HepG2 (cell line): Measurements from ENCODE around the gene TMEM256. TPM values are rescaled to one million over a fixed set of nuclear protein-coding genes. Genes with fewer than 3 reads are reported as not detected.

ENCODE experiments used
- CBFB ChIP-seq: sonication (generic); formaldehyde crosslinking; IDR thresholded peaks from 2 replicates; pipeline ENCODE4 v1.4.0; 2020; ENCODE audit warnings: missing genetic modification reagents
- CBX5 ChIP-seq: sonication (generic); formaldehyde crosslinking; IDR thresholded peaks from 2 replicates; pipeline ENCODE4 v1.4.0; 2020; ENCODE audit warnings: missing genetic modification reagents, borderline replicate concordance
- FOXA1 ChIP-seq, 2 experiments: fragments of 450-650 bp in 1 of 2; sonication (generic) in 1 of 2; formaldehyde crosslinking in 1 of 2; IDR thresholded peaks; 2 replicates each; pipeline versions ENCODE4 v1.4.0 to v1.6.1; 2016 to 2020; ENCODE audit warnings: missing genetic modification reagents in 1 of 2
- GATAD2A ChIP-seq: IDR thresholded peaks from 2 replicates; pipeline ENCODE4 v1.6.1; 2016
- HOXA3 ChIP-seq: sonication (generic); formaldehyde crosslinking; IDR thresholded peaks from 2 replicates; pipeline ENCODE4 v1.5.0; 2020; ENCODE audit warnings: missing genetic modification reagents
- IKZF1 ChIP-seq: fragments of 450-650 bp; IDR thresholded peaks from 2 replicates; pipeline ENCODE4 v1.7.1; 2016
- IRF2 ChIP-seq: IDR thresholded peaks from 2 replicates; pipeline ENCODE4 v1.6.1; 2018; ENCODE audit warnings: missing genetic modification reagents, missing compliant biosample characterization
- KDM3A ChIP-seq: IDR thresholded peaks from 2 replicates; pipeline ENCODE4 v1.6.1; 2018; ENCODE audit warnings: low read depth, missing compliant biosample characterization
- KDM4B ChIP-seq: sonication (generic); formaldehyde crosslinking; IDR thresholded peaks from 2 replicates; pipeline ENCODE4 v1.4.0; 2020; ENCODE audit warnings: missing genetic modification reagents
- MED1 ChIP-seq: sonication (generic); formaldehyde crosslinking; IDR thresholded peaks from 2 replicates; pipeline ENCODE4 v1.4.0; 2020; ENCODE audit warnings: missing genetic modification reagents
- MEIS2 ChIP-seq: sonication (generic); formaldehyde crosslinking; IDR thresholded peaks from 2 replicates; pipeline ENCODE4 v1.9.0; 2021; ENCODE audit warnings: mild to moderate bottlenecking, missing genetic modification reagents
- RXRA ChIP-seq: sonication (generic); formaldehyde crosslinking; IDR thresholded peaks from 2 replicates; pipeline ENCODE4 v1.5.1; 2020; ENCODE audit warnings: missing genetic modification reagents
- SP4 ChIP-seq: sonication (generic); formaldehyde crosslinking; IDR thresholded peaks from 2 replicates; pipeline ENCODE4 v1.8.1; 2023; ENCODE audit warnings: mild to moderate bottlenecking, missing genetic modification reagents
- TCF7L2 ChIP-seq: IDR thresholded peaks from 2 replicates; pipeline ENCODE4 v1.6.1; 2011; ENCODE audit warnings: mild to moderate bottlenecking, low read depth, low read length, moderate library complexity
- TEAD3 ChIP-seq: optimal IDR thresholded peaks from 2 replicates; pipeline ENCODE3; 2016; ENCODE audit warnings: borderline replicate concordance
- ZFY ChIP-seq: sonication (generic); formaldehyde crosslinking; IDR thresholded peaks from 2 replicates; pipeline ENCODE4 v1.4.0; 2020; ENCODE audit warnings: missing genetic modification reagents
- ZMAT3 ChIP-seq: sonication (generic); formaldehyde crosslinking; conservative IDR thresholded peaks from 2 replicates; pipeline ENCODE4 v1.7.0; 2021; ENCODE audit warnings: missing genetic modification reagents
- ZNF350 ChIP-seq: sonication (generic); formaldehyde crosslinking; IDR thresholded peaks from 2 replicates; pipeline ENCODE4 v1.4.0; 2020; ENCODE audit warnings: mild to moderate bottlenecking, low read depth, missing genetic modification reagents, borderline replicate concordance
- ZNF556 ChIP-seq: sonication (generic); formaldehyde crosslinking; IDR thresholded peaks from 2 replicates; pipeline ENCODE4 v1.4.0; 2020; ENCODE audit warnings: mild to moderate bottlenecking, missing genetic modification reagents, borderline replicate concordance
- ZNF572 ChIP-seq: sonication (generic); formaldehyde crosslinking; IDR thresholded peaks from 2 replicates; pipeline ENCODE4 v1.5.1; 2020; ENCODE audit warnings: mild to moderate bottlenecking, missing genetic modification reagents
- ZNF766 ChIP-seq: sonication (generic); formaldehyde crosslinking; IDR thresholded peaks from 2 replicates; pipeline ENCODE4 v1.5.0; 2020; ENCODE audit warnings: missing genetic modification reagents, borderline replicate concordance
- polyA plus RNA-seq, 8 experiments: library from polyadenylated mRNA; depleted of rRNA in 3 of 8; stranded (reverse) in 7 of 8; unstranded in 1 of 8; fragments of >200 nt; fragmentation: Illumina TruSeq in 4 of 8; extraction: Trizol in 4 of 8; gene quantifications; 2 replicates each; pipeline versions ENCODE4 v1.2.1 to v1.2.3, GENCODE V29; 2011 to 2016; ENCODE audit warnings: low read depth in 4 of 8, missing spikeins in 1 of 8, mixed read lengths in 1 of 8; ENCODE audit not compliant: insufficient read depth in 1 of 8
- total RNA-seq, 5 experiments: library from RNA; depleted of rRNA; stranded (reverse); fragments of >200 nt; fragmentation: Illumina TruSeq; extraction: Trizol; gene quantifications; 2 replicates each; pipeline ENCODE4 v1.2.3, GENCODE V29; 2016; ENCODE audit warnings: low read depth in 1 of 5
- TF ChIP-seq, protein P1 (sequence below): sonication (generic); formaldehyde crosslinking; IDR thresholded peaks from 2 replicates; pipeline ENCODE4 v1.5.0; 2020; ENCODE audit warnings: mild to moderate bottlenecking, missing genetic modification reagents, borderline replicate concordance
- TF ChIP-seq, protein P2 (sequence below): sonication (generic); formaldehyde crosslinking; conservative IDR thresholded peaks from 2 replicates; pipeline ENCODE4 v1.5.0; 2020; ENCODE audit warnings: missing genetic modification reagents

The TMEM256 gene
- total and polyA plus RNA-seq, 2 of the 13 experiments (the other 11 are each of a cell fraction or from before 2014, with no cell fraction given), result 231 to 252 TPM

DNA sequence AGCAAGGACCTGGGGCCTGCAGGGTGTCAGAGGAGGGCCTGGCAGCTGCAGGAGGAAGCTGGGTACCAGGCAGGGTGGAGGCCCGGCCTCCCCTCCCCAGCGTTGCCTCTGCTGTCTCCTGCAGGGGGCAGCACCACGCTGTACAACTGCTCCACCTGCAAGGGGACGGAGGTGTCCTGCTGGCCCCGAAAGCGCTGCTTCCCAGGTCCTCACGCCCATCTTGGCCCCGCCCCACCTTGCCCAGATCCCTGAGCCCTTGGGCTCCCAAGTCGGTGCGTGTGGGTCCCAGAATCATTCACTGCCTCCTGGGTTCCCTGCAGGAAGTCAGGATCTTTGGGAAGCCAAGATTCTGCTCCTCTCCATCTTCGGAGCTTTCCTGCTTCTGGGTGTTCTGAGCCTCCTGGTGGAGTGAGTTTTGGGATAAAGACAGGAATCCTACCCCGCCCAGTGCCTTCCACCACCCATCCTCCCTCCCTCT lies 47.8 kb downstream of the TMEM256 start (continued):
- TF ChIP-seq, protein P1, sequence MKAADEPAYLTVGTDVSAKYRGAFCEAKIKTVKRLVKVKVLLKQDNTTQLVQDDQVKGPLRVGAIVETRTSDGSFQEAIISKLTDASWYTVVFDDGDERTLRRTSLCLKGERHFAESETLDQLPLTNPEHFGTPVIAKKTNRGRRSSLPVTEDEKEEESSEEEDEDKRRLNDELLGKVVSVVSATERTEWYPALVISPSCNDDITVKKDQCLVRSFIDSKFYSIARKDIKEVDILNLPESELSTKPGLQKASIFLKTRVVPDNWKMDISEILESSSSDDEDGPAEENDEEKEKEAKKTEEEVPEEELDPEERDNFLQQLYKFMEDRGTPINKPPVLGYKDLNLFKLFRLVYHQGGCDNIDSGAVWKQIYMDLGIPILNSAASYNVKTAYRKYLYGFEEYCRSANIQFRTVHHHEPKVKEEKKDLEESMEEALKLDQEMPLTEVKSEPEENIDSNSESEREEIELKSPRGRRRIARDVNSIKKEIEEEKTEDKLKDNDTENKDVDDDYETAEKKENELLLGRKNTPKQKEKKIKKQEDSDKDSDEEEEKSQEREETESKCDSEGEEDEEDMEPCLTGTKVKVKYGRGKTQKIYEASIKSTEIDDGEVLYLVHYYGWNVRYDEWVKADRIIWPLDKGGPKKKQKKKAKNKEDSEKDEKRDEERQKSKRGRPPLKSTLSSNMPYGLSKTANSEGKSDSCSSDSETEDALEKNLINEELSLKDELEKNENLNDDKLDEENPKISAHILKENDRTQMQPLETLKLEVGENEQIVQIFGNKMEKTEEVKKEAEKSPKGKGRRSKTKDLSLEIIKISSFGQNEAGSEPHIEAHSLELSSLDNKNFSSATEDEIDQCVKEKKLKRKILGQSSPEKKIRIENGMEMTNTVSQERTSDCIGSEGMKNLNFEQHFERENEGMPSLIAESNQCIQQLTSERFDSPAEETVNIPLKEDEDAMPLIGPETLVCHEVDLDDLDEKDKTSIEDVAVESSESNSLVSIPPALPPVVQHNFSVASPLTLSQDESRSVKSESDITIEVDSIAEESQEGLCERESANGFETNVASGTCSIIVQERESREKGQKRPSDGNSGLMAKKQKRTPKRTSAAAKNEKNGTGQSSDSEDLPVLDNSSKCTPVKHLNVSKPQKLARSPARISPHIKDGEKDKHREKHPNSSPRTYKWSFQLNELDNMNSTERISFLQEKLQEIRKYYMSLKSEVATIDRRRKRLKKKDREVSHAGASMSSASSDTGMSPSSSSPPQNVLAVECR (CRISPR knock-in tag), result no peak; the same call in 1 of the 2 replicates
- TF ChIP-seq KDM4B (CRISPR knock-in tag), result 0 out of 2 replicates have a peak, but pooled peaks have one; percentile 52
- TF ChIP-seq, protein P2, sequence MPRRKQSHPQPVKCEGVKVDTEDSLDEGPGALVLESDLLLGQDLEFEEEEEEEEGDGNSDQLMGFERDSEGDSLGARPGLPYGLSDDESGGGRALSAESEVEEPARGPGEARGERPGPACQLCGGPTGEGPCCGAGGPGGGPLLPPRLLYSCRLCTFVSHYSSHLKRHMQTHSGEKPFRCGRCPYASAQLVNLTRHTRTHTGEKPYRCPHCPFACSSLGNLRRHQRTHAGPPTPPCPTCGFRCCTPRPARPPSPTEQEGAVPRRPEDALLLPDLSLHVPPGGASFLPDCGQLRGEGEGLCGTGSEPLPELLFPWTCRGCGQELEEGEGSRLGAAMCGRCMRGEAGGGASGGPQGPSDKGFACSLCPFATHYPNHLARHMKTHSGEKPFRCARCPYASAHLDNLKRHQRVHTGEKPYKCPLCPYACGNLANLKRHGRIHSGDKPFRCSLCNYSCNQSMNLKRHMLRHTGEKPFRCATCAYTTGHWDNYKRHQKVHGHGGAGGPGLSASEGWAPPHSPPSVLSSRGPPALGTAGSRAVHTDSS (CRISPR knock-in tag), result no peak
- TF ChIP-seq MEIS2 (CRISPR knock-in tag), result no peak
- peak; percentile 54; the same call in 1 of the 2 replicates for TF ChIP-seq RXRA (CRISPR knock-in tag)
- TF ChIP-seq SP4 (CRISPR knock-in tag), result peak; percentile 42; the same call in 1 of the 2 replicates
- TF ChIP-seq TEAD3 (CRISPR knock-in tag), result peak; percentile 46
- TF ChIP-seq CBX5 (CRISPR knock-in tag), result peak; percentile 45; the same call in 1 of the 2 replicates
- TF ChIP-seq ZFY (CRISPR knock-in tag), result peak; percentile 53; the same call in 1 of the 2 replicates
- TF ChIP-seq MED1 (CRISPR knock-in tag), result peak; percentile 42; the same call in 1 of the 2 replicates
- no peak for TF ChIP-seq ZNF766 (CRISPR knock-in tag)
- TF ChIP-seq GATAD2A (CRISPR knock-in tag), result peak; percentile 33; the same call in 1 of the 2 replicates
- peak; percentile 61; the same call in 1 of the 2 replicates for TF ChIP-seq CBFB
- TF ChIP-seq ZNF350 (CRISPR knock-in tag), result peak; percentile 53; the same call in 1 of the 2 replicates
- no peak for TF ChIP-seq FOXA1 (IDR thresholded peaks at IDR 0.05)
- TF ChIP-seq FOXA1 (CRISPR knock-in tag; IDR thresholded peaks at IDR 0.05), result peak; percentile 17; the same call in 1 of the 2 replicates
- no peak for TF ChIP-seq ZMAT3 (CRISPR knock-in tag)
- TF ChIP-seq ZNF572 (CRISPR knock-in tag), result peak; percentile 57; the same call in 1 of the 2 replicates
- TF ChIP-seq KDM3A (CRISPR knock-in tag), result 0 out of 2 replicates have a peak, but pooled peaks have one; percentile 41
- no peak for TF ChIP-seq ZNF556 (CRISPR knock-in tag)
- TF ChIP-seq IRF2 (CRISPR knock-in tag), result peak; percentile 69; the same call in 1 of the 2 replicates
- no peak for TF ChIP-seq TCF7L2
- peak; percentile 43; the same call in 1 of the 2 replicates for TF ChIP-seq HOXA3 (CRISPR knock-in tag)
- TF ChIP-seq IKZF1, result no peak
